NCI-H2107 treated with DMSO at 0.1 percent for 48 hours (cell line): Measurements from ENCODE around the gene LMOD3.

Experiments
- DNase-seq: peaks from one replicate; lab custom pipeline; 2025; ENCODE audit not compliant: unreplicated experiment; lab: John Stamatoyannopoulos, UW

Gene LMOD3

GRCh38 chr3:69122403-69122802 lies at the start of gene LMOD3:
Gene LMOD3, minus strand, starts transcription at chr3:69122595. Its CDS starts 209 bp downstream, at chr3:69122386.
- no peak for DNase-seq

- no peak for DNase-seq
Measured at GRCh38 chr3:69172058-69172457, 49.7 kb upstream of the LMOD3 start.

GRCh38 chr3:69166446-69166845 lies 44.1 kb upstream of the LMOD3 start:
- no peak for DNase-seq

GRCh38 chr3:69165744-69166143 lies 43.3 kb upstream of the LMOD3 start:
- no peak for DNase-seq

GRCh38 chr3:69164296-69164695 lies 41.9 kb upstream of the LMOD3 start:
- no peak for DNase-seq

GRCh38 chr3:69162308-69162980 lies 40.0 kb upstream of the LMOD3 start:
- DNase-seq = no peak

- DNase-seq = peak; percentile 31
Measured at GRCh38 chr3:69161587-69162307, 39.4 kb upstream of the LMOD3 start.

GRCh38 chr3:69160525-69160924 lies 38.1 kb upstream of the LMOD3 start:
- no peak for DNase-seq

- no peak for DNase-seq
Measured at GRCh38 chr3:69160107-69160506, 37.7 kb upstream of the LMOD3 start.

GRCh38 chr3:69149586-69149985 lies 27.2 kb upstream of the LMOD3 start:
- no peak for DNase-seq

GRCh38 chr3:69145688-69146087 lies 23.3 kb upstream of the LMOD3 start:
- no peak for DNase-seq

GRCh38 chr3:69144631-69145245 lies 22.3 kb upstream of the LMOD3 start:
- peak; percentile 86 for DNase-seq

GRCh38 chr3:69143612-69144011 lies 21.2 kb upstream of the LMOD3 start:
- peak; percentile 63 for DNase-seq

- DNase-seq = no peak
Measured at GRCh38 chr3:69142797-69143454, 20.5 kb upstream of the LMOD3 start.

- peak; percentile 40 for DNase-seq
Measured at GRCh38 chr3:69142090-69142489, 19.7 kb upstream of the LMOD3 start.

- DNase-seq = no peak
Measured at GRCh38 chr3:69141313-69141712, 18.9 kb upstream of the LMOD3 start.

- no peak for DNase-seq
Measured at GRCh38 chr3:69137412-69137811, 15.0 kb upstream of the LMOD3 start.

- DNase-seq = no peak
Measured at GRCh38 chr3:69137005-69137404, 14.6 kb upstream of the LMOD3 start.

- no peak for DNase-seq
Measured at GRCh38 chr3:69130689-69131088, 8.3 kb upstream of the LMOD3 start.

GRCh38 chr3:69129531-69129930 lies 7.1 kb upstream of the LMOD3 start:
- no peak for DNase-seq

GRCh38 chr3:69128509-69128908 lies 6.1 kb upstream of the LMOD3 start:
- no peak for DNase-seq

- no peak for DNase-seq
Measured at GRCh38 chr3:69126999-69127398, 4.6 kb upstream of the LMOD3 start.
